Measurements from ENCODE around the gene ASRGL1.
"Not testable (repeated sequence)": the region's sequence is repeated elsewhere in the genome, so short reads cannot be mapped to it uniquely, and the experiment has no call there.

ASRGL1 gene

DNA sequence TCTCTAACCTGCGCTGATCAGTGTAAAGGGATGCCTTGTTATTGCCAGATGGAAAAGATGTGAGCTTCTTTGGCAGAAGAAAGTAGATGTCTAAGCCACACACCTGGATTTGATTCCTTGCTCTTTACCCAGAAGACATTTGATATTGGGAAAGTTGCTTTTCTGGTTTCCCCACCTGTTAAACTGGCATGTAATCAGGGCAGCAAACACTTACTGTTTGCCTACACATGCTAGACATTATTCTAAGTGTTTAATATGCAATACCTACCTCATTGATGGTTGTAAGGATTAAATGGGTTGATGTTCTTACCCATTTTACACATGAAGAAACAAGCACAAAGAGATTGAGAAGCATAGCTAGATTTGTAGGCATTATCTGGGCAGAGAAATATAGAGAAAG, 16.6 kb downstream of the ASRGL1 start:
- DNase-seq (ENCODE audit: extremely low read depth, low read depth) = no peak
- TF ChIP-seq, protein P1, sequence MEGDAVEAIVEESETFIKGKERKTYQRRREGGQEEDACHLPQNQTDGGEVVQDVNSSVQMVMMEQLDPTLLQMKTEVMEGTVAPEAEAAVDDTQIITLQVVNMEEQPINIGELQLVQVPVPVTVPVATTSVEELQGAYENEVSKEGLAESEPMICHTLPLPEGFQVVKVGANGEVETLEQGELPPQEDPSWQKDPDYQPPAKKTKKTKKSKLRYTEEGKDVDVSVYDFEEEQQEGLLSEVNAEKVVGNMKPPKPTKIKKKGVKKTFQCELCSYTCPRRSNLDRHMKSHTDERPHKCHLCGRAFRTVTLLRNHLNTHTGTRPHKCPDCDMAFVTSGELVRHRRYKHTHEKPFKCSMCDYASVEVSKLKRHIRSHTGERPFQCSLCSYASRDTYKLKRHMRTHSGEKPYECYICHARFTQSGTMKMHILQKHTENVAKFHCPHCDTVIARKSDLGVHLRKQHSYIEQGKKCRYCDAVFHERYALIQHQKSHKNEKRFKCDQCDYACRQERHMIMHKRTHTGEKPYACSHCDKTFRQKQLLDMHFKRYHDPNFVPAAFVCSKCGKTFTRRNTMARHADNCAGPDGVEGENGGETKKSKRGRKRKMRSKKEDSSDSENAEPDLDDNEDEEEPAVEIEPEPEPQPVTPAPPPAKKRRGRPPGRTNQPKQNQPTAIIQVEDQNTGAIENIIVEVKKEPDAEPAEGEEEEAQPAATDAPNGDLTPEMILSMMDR (IDR thresholded peaks at IDR 0.05; ENCODE audit: low read depth, low read length, missing control alignments) = no peak
- no peak overlapping the region for H3K4me3 ChIP-seq (replicated peaks; ENCODE audit: low read depth, low read length)

DNA sequence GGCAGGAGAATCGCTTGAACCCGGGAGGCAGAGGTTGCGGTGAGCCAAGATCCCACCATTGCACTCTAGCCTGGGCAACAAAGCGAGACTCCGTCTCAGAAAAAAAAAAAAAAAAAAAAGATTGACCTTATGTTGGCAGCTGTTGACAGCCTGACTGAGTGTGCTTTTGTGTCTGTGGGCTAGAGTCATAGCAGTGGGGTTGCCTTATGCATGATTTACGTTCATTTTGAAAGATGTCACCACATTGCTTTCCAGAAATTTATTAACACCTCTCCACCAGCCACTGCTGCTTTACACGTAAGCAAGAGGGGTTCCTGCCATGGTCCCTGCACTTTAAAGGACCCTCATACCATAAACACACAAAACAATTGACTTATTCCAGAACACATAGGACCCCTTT, 21.0 kb downstream of the ASRGL1 start:
- no peak overlapping the region for H3K4me3 ChIP-seq (replicated peaks; ENCODE audit: low read depth, low read length)
- DNase-seq (ENCODE audit: extremely low read depth, low read depth) = no peak
- TF ChIP-seq, protein P1 (IDR thresholded peaks at IDR 0.05; ENCODE audit: low read depth, low read length, missing control alignments) = no peak

DNA sequence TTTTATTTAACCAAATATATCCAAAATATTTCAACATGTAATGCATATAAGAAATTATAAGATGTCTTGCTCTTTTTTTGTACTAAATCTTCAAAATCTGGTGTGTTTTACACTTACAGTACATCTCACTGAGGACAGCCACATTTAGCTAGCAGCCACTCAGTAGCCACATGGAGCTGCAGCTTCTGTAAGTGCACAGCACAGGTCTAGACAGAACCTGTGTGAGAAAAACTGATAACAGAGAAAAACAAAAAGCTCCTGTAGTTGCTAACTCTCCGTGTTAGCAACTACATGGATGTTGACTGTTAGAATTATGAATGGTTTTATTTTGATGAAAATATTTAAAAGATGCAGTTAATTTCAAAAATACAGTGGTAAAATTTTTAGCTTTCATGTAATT, 22.2 kb downstream of the ASRGL1 start:
- H3K4me3 ChIP-seq (replicated peaks; ENCODE audit: low read depth, low read length) = no peak overlapping the region
- TF ChIP-seq, protein P1 (IDR thresholded peaks at IDR 0.05; ENCODE audit: low read depth, low read length, missing control alignments) = no peak
- no peak for DNase-seq (ENCODE audit: extremely low read depth, low read depth)

DNA sequence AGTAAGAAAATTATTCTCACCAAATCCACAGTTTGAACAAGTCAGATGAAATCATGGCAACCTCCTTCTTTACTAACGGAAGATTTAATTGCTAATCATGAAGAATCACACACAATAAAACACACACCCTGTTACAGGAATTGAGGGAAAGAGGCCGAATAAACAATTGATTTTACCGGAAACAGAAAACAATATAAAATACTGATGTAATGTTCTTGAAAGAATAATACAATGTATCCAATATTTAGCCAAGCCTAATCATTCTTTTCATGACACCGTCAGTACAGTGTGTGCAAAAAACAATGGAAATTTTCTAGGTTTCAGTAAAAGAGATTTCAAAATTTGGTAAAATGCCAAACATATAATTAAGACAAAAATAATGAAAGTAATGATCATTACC, 23.4 kb downstream of the ASRGL1 start:
- TF ChIP-seq, protein P1 (IDR thresholded peaks at IDR 0.05; ENCODE audit: low read depth, low read length, missing control alignments) = no peak
- no peak overlapping the region for H3K4me3 ChIP-seq (replicated peaks; ENCODE audit: low read depth, low read length)
- no peak for DNase-seq (ENCODE audit: extremely low read depth, low read depth)

DNA sequence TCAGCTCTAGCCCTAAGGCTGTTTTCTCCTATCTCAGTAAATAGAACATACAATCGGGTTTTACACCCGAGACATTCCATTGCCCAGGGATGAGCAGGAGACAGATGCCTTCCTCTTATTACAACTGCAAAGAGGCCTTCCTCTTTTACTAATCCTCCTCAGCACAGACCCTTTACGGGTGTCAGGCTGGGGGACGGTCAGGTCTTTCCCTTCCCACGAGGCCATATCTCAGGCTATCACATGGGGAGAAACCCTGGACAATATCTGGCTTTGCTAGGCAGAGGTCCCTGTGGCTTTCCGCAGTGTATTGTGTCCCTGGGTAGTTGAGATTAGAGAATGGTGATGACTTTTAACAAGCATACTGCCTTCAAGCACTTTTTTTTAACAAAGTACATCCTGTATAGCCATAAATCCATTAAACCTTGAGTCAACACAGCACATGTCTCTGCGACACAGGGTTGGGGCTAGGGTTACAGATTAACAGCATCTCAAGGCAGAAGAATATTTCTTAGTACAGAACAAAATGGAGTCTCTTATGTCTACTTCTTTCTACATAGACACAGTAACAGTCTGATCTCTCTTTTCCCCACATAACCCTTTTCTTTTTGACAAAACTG, 31.7 kb downstream of the ASRGL1 start:
- not testable (repeated sequence) for DNase-seq (ENCODE audit: extremely low read depth, low read depth); H3K4me3 ChIP-seq (replicated peaks; ENCODE audit: low read depth, low read length)

DNA sequence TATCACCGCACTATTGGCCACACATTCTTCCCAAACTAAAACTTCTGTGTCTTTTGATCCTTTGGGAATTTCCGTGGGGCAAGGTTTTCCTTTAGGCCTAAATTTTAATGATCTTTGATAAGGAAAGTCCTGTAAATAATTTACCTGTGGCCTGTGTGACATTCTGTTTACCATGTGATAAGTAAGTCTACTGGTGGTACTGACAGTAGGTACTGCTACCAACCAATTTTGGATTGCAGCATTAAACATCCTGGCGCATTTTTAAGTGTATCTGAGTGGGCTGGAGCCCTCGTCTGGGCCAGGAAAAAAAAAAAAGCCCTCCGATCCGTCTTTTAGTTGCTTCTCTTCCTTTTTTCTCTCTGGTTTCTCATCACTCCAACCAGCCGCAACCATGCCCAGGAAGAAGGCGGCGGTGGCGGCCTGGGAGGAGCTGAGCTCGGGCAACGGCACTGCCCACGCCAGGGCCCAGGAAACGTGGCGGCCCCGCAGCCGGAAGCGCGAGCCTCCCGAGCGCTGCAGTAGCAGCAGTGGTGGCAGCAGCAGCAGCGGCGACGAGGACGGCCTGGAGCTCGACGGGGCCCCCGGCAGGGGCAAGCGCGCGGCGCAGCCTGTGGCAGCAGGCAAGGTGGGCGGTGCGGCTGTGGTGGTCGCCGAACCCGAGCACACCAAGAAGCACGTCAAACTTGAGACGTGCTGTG, 33.6 kb downstream of the ASRGL1 start:
- H3K4me3 ChIP-seq (replicated peaks; ENCODE audit: low read depth, low read length) = no peak overlapping the region
- TF ChIP-seq, protein P1 (IDR thresholded peaks at IDR 0.05; ENCODE audit: low read depth, low read length, missing control alignments) = no peak
- DNase-seq (ENCODE audit: extremely low read depth, low read depth) = no peak

DNA sequence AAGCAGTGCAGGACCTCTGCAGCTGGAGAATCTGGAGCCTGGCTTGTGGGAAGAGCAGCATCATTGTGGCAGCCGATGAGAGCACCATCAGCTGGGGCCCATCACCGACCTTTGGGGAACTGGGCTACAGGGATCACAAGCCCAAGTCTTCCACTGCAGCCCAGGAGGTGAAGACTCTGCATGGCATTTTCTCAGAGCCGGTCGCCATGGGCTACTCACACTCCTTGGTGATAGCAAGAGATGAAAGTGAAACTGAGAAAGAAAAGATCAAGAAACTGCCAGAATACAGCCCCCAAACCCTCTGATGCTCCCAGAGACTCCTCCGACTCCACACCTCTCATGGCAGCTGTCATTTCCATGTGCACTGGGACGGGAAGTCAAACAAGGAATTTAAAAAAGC, 35.6 kb downstream of the ASRGL1 start:
- TF ChIP-seq, protein P1 (IDR thresholded peaks at IDR 0.05; ENCODE audit: low read depth, low read length, missing control alignments) = no peak
- H3K4me3 ChIP-seq (replicated peaks; ENCODE audit: low read depth, low read length) = no peak overlapping the region

More for the DNA sequence above, 35.6 kb downstream of the ASRGL1 start:
- DNase-seq (ENCODE audit: extremely low read depth, low read depth) = no peak
